ENCODE measurements around the gene CELA2B.
"Not testable (repeated sequence)": the region's sequence is repeated elsewhere in the genome, so short reads cannot be mapped to it uniquely, and the experiment has no call there.

CELA2B gene

DNA sequence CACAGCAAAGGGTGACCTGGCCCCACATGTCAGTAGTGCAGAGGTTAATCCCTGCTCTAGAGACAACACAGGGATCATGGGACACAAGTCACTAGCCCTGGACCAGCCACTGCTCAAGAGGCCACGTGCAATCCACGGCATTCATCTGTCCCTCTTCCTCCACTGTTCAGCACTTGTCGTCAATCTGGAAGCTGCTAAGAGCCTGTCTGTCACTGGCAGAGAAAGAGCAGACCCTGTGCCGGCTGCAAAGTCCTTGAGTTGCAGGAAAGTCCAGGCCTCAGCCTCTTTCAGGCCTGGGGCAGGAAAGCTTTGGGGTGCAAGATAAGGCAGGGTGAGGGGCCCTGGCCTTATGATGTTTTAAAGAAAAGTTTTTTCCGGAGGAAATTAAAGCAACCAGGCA, 16.7 kb downstream of the CELA2B start:
- DNase-seq (ENCODE audit: low read depth in 2 of 2, low spot score in 1 of 2) = no peak

DNA sequence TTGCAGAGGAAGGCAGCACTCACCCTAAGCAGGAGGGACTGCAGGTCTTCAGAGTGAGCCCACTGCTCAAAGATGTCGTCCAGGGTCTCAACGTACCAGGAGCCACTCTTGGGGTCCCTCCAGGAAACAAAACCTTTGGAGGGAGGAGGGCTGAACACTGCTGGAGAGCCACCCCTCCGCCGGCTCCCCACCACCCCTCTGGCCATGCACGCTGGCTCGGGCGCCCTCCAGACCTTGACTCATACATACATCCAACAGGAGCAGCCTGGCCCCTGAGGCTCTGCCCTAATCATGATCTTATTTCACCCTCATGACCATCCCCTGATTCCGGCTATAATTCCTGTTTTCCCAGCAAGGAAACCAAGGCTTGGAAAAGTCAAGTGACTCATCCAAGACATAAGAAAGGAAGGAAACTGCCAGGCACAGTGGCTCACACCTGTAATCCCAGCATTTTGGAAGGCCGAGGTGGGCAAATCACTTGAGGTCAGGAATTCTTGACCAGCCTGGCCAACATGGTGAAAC, 18.0 kb downstream of the CELA2B start:
- DNase-seq (ENCODE audit: low read depth in 2 of 2, low spot score in 1 of 2) = no peak

DNA sequence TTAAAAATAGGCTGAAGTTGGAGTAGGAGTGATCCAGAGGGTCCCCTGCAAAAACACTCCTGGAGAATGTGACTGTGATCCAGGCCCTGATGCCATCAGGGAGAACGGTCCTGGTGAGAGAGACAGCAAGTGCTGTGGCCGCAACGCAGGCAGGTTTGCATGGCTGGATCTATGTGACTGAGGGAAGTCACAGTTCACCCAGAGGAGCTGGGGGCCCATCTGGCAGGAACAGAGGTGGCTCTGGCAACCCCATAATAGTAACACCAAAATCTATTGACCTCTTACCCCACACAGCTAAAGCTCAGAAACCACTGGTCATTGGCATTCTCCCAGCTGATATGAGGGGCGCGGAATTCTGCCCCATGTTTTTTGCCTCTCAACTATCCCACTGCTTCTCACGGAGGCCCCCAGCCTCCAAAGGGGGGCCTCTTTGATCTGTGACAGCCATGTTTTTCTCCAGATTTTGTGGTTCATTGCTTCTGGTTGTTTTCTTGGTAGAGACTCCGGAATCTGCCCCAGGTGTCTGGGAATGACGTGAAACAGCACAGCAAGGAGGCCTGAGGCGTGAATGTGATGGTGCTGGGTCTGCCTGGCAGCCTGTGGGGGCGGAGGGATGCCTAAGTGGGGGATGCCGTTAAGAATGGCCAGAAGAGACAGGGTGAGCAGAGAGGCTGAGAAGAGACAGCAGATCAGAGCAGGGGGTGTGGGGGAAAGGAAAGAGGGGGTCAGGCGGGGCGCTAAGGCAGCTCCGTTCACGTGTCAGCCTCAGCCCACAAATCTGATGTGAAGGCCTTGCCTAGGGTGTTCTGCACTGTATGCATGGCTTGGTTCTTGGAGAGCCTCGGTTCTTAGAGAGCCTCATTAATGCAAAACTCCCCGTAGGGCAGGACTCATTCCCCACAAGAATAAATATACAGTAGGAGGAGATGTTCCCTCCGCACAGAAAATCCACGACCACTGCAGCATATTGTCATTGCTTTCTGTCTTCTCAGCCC, 24.6 kb downstream of the CELA2B start:
- no peak for DNase-seq (ENCODE audit: low read depth in 2 of 2, low spot score in 1 of 2)

DNA sequence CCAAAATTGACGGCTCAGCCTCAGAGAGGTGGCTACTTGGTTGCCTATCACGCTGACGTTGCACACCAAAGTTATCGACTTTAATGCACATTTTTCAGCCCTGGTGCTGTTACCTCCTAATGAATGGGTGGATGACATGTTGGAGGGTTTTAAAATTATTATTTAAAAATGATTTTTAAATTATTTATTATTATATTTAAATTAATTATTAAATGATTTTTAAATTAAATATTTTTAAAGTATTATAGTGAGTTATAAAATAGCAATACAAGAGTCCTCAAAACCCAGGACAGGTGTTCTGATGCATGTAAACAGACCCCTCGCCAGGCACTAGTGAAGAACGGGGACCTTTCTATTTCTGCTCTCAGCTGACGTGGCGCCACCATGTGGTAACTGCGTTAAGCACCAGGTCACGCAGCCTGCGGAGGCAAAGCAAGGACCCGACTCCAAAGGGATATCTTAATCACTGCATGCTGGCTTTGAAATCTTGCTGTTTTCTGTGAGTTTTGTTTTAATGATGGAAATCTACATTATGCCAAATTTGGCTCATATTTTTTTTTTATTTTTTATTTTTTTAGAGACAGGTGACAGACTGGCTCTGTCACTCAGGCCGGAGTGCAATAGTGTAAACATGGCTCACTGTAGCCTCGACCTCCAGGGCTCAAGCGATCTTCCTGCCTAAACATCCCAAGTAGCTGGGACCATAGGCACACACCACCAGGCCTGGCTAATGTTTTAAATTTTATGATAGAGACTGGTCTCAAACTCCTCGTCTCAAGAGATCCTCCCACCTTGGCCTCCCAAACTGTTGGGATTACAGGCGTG, 25.5 kb downstream of the CELA2B start:
- no peak for DNase-seq (ENCODE audit: low read depth in 2 of 2, low spot score in 1 of 2)

DNA sequence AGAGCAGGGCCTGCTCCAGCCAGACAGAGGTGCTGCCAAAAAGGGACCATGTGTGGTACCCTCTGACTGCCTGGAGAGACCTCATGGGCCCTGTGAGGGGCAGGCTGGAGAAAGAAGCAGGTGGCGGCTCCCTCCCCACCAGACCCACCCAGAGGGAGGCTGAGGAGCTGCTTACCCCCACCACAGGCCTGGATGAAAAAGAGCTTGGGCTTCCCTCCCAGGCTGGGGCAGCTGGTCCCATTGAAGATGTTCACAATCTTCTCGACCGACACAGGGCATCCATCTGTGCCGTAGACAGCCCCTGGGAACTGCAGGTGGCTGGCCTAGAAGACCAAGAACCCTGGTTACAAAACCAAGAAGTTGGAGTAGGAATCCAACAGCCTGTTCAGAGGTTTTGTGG, 28.5 kb downstream of the CELA2B start:
- no peak for DNase-seq (ENCODE audit: low read depth in 2 of 2, low spot score in 1 of 2)

DNA sequence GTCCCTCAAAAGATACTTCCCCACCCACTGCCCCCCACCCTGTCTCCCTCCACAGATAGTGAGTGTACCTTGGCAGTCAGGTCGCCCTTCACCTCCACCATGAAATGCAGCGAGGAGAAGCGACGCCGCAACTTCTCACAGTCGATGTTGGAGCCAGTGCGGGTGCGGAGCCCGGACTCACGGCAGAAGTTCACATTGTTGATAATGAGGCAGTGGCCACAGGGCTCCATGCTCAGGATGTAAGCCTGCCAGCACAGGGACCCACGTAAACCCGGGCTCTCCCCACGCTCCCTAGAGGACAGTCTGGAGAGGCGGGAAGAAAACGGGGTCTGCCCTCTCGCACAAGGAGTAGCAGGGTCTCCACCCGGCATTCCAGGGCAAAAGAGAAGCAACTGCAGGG, 30.9 kb downstream of the CELA2B start:
- DNase-seq (ENCODE audit: low read depth in 2 of 2, low spot score in 1 of 2) = no peak

DNA sequence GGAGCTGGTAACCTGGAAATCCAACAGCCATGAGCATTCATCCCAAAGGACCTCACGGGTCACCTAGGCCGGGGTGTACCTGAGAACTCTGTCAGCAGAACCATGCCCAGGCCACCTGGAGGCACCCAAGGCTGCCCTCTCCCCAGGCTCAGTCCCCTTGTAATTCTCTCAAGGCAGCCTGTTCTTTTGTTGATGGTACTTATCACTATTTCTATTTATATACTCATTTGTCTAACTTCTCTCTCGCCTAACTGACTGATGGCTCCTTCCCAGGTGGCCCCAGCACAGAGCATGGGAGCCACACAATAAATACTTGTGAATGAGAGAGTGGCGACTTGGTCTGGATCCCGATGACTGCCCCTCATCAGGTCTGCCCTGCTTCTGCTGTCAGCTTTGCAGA, 31.4 kb downstream of the CELA2B start:
- DNase-seq (ENCODE audit: low read depth in 2 of 2, low spot score in 1 of 2) = no peak

DNA sequence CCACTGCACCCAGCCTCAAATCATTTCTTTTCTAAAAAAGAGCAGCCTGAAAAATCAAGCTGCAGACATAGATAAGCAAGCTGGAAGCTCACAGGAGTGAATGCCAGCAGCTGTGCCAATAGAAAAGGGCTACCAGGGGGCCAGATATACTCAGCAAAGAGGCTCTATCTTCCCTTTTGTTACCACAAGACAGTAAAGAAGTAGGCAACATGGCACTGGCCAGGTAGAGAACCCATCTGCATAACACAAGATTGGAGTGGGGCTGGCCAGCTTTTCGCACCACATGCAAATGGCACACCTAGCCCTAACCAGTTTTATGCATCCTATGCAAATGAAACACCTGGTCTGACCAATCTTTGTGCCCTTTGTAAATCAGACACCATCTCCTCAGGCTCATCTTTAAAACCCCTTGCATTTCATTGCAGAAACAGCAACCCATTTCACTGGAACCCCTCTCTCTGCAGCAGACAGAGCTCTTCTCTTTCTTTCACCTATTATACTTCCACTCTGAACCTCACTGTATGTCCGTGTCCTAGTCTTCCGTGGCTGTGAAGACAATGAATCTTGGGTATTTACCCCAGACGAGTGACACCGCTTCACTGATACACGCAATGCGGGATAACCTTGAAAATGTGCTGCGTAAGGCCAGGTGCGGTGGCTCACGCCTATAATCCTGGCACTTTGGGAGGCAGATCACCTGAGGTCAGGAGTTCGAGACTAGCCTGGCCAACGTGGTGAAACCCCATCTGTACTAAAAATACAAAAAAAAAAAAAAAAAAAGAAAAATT, 33.0 kb downstream of the CELA2B start:
- DNase-seq (ENCODE audit: low read depth in 2 of 2, low spot score in 1 of 2) = no peak

DNA sequence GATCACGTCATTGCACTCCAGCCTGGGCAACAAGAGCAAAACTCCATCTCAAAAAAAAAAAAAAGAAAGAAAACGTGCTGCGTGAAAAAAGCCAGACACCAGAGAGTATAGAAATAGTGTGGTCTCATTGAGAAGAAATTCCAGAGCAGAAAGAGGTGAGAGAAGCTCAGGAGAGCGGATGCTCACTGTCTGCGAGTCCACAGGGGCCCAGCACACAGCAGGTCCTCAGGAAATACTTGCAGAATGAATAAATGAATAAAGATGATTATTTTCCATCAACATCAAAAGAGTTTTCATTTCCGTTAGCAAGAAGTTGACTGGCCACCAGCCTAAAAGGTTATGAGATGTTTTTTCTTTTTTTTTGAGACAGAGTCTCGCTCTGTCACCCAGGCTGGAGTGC, 33.7 kb downstream of the CELA2B start:
- no peak for DNase-seq (ENCODE audit: low read depth in 2 of 2, low spot score in 1 of 2)

DNA sequence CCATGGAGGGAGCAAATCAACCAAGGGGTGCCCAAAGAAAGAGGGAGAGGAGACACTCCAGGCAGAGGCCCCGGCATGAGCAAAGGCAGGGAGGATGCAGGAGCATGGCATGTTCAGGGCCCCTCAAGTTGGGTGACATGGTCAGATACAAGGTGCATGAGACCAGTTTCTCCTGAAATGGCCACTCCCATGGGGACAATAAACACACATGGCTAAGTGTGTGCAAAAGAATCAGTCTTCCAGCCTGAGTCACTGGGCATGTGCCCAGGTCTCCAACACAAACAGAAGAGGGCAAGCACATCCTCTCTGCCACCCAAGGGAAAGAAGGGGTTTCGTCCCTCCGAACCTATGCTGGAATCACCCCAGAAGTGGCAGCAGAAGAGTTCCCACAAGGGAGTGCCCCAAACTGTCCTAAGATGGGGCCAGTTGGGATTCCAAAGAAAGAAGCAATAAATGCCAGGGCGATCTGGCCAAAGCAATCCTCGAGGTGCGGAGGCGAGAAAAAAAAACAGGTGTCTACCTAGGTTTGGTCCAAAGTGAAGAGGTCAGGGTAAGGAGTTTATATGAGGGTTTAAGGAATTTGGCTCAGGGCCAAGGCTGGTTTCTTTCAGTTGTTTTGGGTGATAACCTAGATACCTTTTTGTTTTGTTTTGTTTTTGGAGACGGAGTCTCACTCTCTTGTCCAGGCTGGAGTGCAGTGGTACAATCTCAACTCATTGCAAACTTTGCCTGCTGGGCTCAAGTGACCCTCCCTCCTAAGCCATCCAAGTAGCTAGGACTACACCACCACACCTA, 34.9 kb downstream of the CELA2B start:
- no peak for DNase-seq (ENCODE audit: low read depth in 2 of 2, low spot score in 1 of 2)

DNA sequence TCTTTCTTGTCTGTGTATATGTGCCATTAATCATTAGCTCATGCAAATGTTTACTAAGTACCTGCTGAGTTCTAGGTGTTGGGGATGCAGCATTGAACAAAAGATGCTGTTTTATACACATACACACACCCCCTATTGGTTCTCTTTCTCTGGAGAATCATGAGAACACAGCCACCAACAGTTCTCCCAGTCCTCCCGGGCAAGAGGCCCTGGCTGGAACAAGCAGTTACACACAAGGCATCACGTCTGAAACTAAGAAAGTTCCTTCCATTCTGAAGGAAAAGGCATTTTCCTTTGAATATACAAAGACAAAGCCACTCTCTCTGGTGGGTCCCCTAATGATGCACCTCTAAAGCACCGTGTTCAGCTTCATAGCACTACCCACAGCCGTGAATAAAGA, 37.3 kb downstream of the CELA2B start:
- DNase-seq (ENCODE audit: low read depth in 2 of 2, low spot score in 1 of 2) = no peak

DNA sequence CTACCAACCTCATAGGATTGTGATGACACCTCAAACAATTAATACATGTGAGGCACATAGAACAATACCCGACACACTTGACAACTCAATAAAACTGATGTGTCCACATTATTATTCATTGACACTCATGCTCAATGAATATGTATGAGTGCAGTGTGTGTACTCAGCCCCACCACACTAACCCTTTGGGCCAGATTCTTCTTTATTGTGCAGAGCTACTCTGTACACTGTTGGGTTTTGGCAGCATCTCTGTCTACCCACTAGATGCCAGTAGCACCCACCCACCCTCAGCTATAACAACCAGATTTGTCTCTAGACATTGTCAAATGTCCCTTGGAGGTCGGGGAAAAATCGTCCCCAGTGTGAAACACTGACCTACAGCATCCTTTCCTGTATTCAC, 38.0 kb downstream of the CELA2B start:
- DNase-seq (ENCODE audit: low read depth in 2 of 2, low spot score in 1 of 2) = no peak

DNA sequence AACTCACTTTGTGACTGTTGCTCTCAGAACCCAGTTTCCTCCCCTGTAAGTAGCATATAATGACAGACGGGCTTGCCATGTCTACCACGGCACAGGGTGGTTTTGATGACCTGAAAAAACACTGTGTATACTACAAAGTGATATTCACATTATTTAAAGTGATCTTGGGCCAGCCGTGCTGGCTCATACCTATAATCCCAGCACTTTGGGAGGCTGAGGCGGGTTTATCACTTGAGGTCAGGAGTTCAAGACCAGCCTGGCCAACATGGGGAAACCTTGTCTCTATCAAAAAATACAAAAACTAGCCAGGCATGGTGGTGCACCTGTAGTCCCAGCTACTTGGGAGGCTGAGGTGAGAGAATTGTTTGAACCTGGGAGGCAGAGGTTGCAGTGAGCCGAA, 38.7 kb downstream of the CELA2B start:
- not testable (repeated sequence) for DNase-seq (ENCODE audit: low read depth in 2 of 2, low spot score in 1 of 2)

DNA sequence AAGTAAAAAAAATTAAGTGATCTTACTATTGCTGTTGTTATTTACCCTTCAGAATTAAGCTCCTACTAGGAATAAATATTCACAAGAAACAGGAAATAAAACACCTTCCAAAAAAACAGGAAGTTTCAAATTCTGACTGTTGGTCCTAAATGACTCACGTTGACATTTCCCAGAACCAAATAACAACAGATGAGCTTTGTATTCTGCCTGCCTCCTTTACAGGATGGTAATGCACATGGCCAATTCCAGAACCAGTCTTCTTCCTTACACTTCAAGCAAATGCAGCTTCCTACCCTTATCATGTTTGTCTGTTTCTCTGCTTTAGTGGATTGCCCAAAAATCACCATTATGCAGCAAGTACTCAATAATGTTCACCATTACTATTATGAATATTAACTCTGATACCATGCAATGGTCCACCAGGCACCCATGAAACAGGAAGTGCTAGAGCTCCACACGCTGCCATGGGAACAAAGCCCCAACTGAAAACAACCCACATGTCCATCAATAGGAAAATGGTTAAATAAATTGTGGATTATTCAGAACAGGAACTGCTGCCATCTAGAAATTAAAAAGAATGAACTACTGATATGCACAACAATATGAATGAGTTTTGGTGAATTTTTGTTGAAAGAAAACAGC, 39.2 kb downstream of the CELA2B start:
- DNase-seq (ENCODE audit: low read depth in 2 of 2, low spot score in 1 of 2) = no peak

DNA sequence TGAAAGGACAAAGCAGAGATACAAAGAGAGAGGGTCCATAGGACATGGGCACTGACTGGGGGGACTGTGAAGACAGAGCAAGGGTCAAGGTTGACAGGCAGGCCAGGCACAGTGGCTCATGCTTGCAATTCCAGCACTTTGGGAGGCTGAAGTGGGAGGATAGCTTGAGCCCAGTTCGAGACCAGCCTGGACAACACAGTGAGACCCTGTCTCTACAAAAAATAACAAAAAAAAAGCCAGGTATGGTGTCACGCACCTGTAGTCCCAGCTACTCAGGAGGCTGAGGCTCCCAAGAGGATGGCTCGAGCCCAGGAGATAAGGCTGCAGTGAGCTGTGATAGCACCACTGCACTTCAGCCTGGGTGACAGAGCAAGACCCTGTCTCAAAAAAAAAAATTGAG, 43.7 kb downstream of the CELA2B start:
- DNase-seq (ENCODE audit: low read depth in 2 of 2, low spot score in 1 of 2) = no peak

DNA sequence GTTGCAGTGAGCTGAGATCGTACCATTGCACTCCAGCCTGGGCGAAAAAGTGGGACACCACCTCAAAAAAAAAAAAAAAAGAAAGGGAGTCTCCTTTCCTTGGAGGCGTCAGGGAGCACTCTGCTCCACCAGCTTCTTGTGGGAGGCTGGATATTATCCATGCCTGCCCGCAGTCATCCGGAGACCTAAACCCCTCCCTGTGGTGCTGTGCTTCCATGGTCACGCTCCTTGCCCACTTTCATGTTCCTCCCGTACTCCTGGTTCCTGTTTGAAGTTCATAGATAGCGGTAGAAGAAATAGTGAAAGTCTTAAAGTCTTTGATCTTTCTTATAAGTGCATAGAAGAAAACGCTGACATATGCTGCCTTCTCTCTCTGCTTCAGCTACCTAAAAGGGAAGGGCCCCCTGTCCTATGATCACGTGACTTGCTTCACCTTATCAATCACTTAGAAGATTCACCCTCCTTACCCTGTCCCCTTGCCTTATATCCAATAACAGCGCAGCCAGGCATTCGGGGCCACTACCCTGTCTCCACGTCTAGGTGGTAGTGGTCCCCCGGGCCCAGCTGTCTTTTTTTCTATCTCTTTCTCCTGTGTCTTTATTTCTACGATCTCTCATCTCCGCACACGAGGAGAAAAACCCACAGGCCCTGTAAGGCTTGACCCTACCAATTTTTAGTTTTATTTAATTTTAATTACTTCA, 45.5 kb downstream of the CELA2B start:
- DNase-seq (ENCODE audit: low read depth in 2 of 2, low spot score in 1 of 2) = not testable (repeated sequence)

DNA sequence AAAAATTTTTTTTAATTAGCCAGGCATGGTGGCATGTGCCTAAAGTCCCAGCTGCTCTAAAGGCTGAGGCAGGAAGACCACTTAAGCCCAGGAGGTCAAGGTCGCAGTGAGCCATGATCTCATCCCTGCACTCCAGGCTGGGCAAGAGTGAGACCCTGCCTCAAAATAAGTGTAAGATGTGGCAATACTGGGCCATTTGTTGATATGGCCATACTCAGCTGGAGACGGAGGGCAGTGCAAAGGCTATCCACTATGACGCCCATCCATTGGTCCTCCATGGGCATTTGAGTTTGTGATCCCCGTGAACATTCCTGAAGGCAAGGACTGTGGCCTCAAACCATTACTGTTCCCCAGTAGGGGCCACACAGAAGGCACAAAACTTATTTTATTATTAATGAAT, 46.6 kb downstream of the CELA2B start:
- no peak for DNase-seq (ENCODE audit: low read depth in 2 of 2, low spot score in 1 of 2)

DNA sequence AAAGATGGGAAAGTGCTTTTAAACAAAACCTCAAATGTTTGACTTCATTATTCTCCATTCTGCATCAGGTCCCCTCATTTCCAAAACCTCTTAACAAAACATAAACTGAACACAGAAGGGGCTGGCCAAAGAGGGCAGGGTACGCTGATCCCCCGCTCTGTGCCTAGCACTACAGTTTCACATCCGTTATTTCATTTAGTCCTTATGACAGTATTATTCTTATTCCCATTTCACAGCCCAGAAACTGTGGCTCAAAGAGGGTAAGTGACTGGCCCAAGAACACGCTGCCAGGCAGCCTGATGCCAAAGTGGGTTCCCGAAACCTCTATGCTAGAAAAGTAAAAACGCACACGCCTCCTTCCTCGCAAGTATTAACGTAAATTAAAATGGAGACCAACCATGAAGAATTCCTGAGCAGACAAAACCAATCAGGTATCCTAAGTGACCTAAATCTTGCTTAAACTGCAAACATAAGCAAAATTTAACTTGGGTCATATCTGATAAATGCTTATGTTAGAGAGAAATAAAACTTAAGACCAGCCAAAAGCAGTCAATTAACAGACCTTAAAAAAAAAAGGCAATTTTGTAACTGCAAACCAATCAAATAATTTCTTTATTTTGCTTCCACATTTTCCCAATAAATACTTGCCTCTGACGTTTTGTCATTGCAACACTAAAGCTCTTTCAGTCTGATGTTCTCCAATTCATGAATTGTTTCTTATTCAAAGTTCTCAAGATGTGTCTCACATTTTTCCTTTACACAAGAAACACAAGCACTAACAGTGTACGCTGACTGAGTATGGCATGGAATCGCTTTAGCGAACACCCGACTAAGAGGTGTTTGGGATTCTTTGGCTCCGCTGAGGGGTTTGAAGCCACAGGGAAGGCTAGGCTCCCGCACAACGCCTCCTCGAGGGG, 47.5 kb downstream of the CELA2B start:
- no peak for DNase-seq (ENCODE audit: low read depth in 2 of 2, low spot score in 1 of 2)
